BJ (cell line): ENCODE results near the gene LENG8. TPM values are rescaled to one million over a fixed set of nuclear protein-coding genes. Genes with fewer than 3 reads are reported as not detected.

Source experiments
- CTCF ChIA-PET: fragments of 350-600 bp; formaldehyde crosslinking; extraction: SDS; loops from one replicate; lab custom pipeline; 2021; ENCODE audit warnings: antibody characterized with exemption, inconsistent platforms; lab: Yijun Ruan, JAX
- POLR2A ChIA-PET: fragments of 300-600 bp; sonication (Branson Sonifier 250); formaldehyde crosslinking; extraction: SDS; loops from one replicate; lab custom pipeline; 2021; ENCODE audit warnings: antibody characterized with exemption; lab: Charles Lee
- DNase-seq: peaks from one replicate; pipeline ENCODE4 v3.0.0-alpha.2; 2011; ENCODE audit warnings: low read depth
- H3K27me3 ChIP-seq: 2 replicates; pipeline ENCODE4 v1.6.0; 2011; ENCODE audit warnings: low read length; ENCODE audit not compliant: control insufficient read depth, insufficient read depth
- H3K36me3 ChIP-seq: 2 replicates; pipeline ENCODE4 v1.5.1; 2011; ENCODE audit warnings: low read length; ENCODE audit not compliant: control insufficient read depth, insufficient read depth
- H3K4me3 ChIP-seq: 2 replicates; pipeline ENCODE4 v1.5.1; 2011; ENCODE audit warnings: low read depth, mild to moderate bottlenecking, control low read depth, low read length
- CTCF ChIP-seq: IDR thresholded peaks from 2 replicates; pipeline ENCODE4 v1.5.1; 2011; ENCODE audit warnings: low read depth, mild to moderate bottlenecking, control low read depth, inconsistent platforms, low read length, moderate library complexity; ENCODE audit not compliant: insufficient read depth
- polyA plus RNA-seq: library from polyadenylated mRNA; depleted of rRNA; stranded (reverse); fragments of >200 nt; gene quantifications from 2 replicates; pipeline ENCODE4 v1.2.3, GENCODE V29; 2011

LENG8 gene
- polyA plus RNA-seq, 1 experiment = 39.5 TPM

- ChIA-PET POLR2A (no interaction called here), CTCF (no interaction called here)
- Histone ChIP-seq H3K27me3 (no peaks in the 10 kb centered on the region), H3K36me3 (no peaks in the 10 kb centered on the region), H3K4me3 (no peak overlapping the region)
- DNase-seq = no peak
- TF ChIP-seq CTCF = no peak
Measured at GRCh38 chr19:54482889-54483288, 33.9 kb downstream of the LENG8 start.

- CTCF ChIA-PET = no interaction called here
- no peaks in the 10 kb centered on the region for H3K27me3 ChIP-seq
- DNase-seq = no peak
- TF ChIP-seq CTCF = no peak
- no peak overlapping the region for H3K4me3 ChIP-seq
- H3K36me3 ChIP-seq = no peaks in the 10 kb centered on the region
- POLR2A ChIA-PET = no interaction called here
Measured at GRCh38 chr19:54484451-54484850, 35.5 kb downstream of the LENG8 start.

GRCh38 chr19:54485851-54486250 is 36.9 kb downstream of the LENG8 start:
- Histone ChIP-seq H3K36me3 (no peaks in the 10 kb centered on the region), H3K27me3 (no peaks in the 10 kb centered on the region), H3K4me3 (no peak overlapping the region)
- no peak for DNase-seq
- ChIA-PET POLR2A (no interaction called here), CTCF (no interaction called here)
- no peak for TF ChIP-seq CTCF

- CTCF ChIA-PET = interaction anchor here (1.4 kb wide), 1 partner anchor 11 kb away, joined by 3 read pairs; no protein-coding TSS in a partner anchor
- Histone ChIP-seq H3K27me3 (no peaks in the 10 kb centered on the region), H3K36me3 (no peaks in the 10 kb centered on the region), H3K4me3 (no peak overlapping the region)
- POLR2A ChIA-PET = no interaction called here
- no peak for TF ChIP-seq CTCF
- no peak for DNase-seq
Measured at GRCh38 chr19:54489341-54489740, 40.3 kb downstream of the LENG8 start.

- H3K4me3 ChIP-seq = no peak overlapping the region
- TF ChIP-seq CTCF = no peak
- H3K27me3 ChIP-seq = no peaks in the 10 kb centered on the region
- ChIA-PET POLR2A (no interaction called here), CTCF (no interaction called here)
- no peak for DNase-seq
- H3K36me3 ChIP-seq = no peaks in the 10 kb centered on the region
Measured at GRCh38 chr19:54489766-54490165, 40.8 kb downstream of the LENG8 start.
